ENCODE data around the gene DRAP1. TPM values are rescaled to one million over a fixed set of nuclear protein-coding genes. Genes with fewer than 3 reads are reported as not detected.

DRAP1 gene
- total RNA-seq, 1 donor from 2014 or later, result 59.2 TPM

GRCh38 chr11:65880027-65880426, 39.2 kb upstream of the DRAP1 start:
- Histone ChIP-seq H3K4me1 (peaks cover 10% of the 10 kb centered on the region), H3K9me3 (no peaks in the 10 kb centered on the region), H3K36me3 (peaks cover 0 to 25% of the 10 kb centered on the region in 2 donors), H3K4me3 (no peak overlapping the region), H3K27me3 (no peaks in the 10 kb centered on the region), H3K27ac (no peak overlapping the region)
- intact Hi-C loops (cut with DNase I), result loop anchor here (5.0 kb wide), 1 partner anchor 37 kb away; the partner anchor contains the start of genes C11orf68 and DRAP1
- DNase-seq (ENCODE audit: extremely low spot score in 2 of 2), result no peak
- TF ChIP-seq CTCF (IDR thresholded peaks at IDR 0.05), result no peak

GRCh38 chr11:65880844-65881421, 38.3 kb upstream of the DRAP1 start:
- TF ChIP-seq POLR2A (IDR thresholded peaks at IDR 0.05), result no peak
- TF ChIP-seq POLR2AphosphoS5 (IDR thresholded peaks at IDR 0.05; ENCODE audit: insufficient read depth in 1 of 2, low read depth in 1 of 2), result no peak
- no peak for TF ChIP-seq CTCF (IDR thresholded peaks at IDR 0.05)
- Histone ChIP-seq H3K4me3 (no peak overlapping the region), H3K27ac (no peak overlapping the region), H3K27me3 (no peaks in the 10 kb centered on the region), H3K9me3 (no peaks in the 10 kb centered on the region), H3K4me1 (peaks cover 16% of the 10 kb centered on the region), H3K36me3 (peaks cover 0 to 27% of the 10 kb centered on the region in 2 donors)
- intact Hi-C loops (cut with DNase I), result loop anchor here (5.0 kb wide), 1 partner anchor 36 kb away; the partner anchor contains the start of genes C11orf68 and DRAP1
- DNase-seq (ENCODE audit: extremely low spot score in 2 of 2), result no peak

DNA sequence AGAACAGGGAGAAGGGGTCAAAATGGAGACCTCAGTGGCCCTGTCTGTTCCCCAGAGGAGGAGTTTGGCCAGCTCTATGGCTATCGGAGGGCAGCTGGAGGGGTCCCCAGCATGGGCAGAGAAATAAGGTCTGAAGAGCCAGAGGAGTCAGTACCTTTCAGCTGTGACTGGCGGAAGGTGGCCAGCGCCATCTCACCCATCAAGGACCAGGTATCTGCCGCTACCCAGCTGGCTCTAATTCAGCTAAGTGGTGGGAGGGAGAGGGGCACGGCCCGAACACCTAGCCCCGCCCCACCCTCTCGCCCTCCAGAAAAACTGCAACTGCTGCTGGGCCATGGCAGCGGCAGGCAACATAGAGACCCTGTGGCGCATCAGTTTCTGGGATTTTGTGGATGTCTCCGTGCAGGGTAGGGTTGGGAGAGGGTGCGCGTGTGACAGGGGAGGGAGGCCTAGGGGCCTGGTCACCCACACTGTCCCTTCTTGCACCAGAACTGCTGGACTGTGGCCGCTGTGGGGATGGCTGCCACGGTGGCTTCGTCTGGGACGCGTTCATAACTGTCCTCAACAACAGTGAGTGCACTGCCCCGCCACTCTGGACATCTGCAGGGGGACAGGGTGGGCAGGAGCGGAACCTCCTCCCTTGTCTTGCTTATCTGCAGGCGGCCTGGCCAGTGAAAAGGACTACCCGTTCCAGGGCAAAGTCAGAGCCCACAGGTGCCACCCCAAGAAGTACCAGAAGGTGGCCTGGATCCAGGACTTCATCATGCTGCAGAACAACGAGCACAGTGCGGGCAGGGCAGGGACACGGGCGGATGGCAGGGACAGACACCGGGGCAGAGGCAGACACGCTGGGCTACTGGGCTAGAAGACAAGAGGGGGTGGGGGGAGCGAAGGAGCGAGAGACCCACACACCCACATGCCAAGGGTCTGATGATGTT, 36.8 kb upstream of the DRAP1 start:
- peaks cover 0 to 37% of the 10 kb centered on the region in 2 donors for H3K36me3 ChIP-seq
- H3K27ac ChIP-seq, result no peak overlapping the region
- H3K9me3 ChIP-seq, result no peaks in the 10 kb centered on the region
- no peak for DNase-seq (ENCODE audit: extremely low spot score in 2 of 2)
- no peaks in the 10 kb centered on the region for H3K27me3 ChIP-seq
- H3K4me1 ChIP-seq, result peaks cover 23% of the 10 kb centered on the region
- H3K4me3 ChIP-seq, result no peak overlapping the region
- TF ChIP-seq POLR2AphosphoS5 (IDR thresholded peaks at IDR 0.05; ENCODE audit: insufficient read depth in 1 of 2, low read depth in 1 of 2), result no peak
- no peak for TF ChIP-seq CTCF (IDR thresholded peaks at IDR 0.05)
- TF ChIP-seq POLR2A (IDR thresholded peaks at IDR 0.05), result no peak
- intact Hi-C loops (cut with DNase I), result loop anchor here (5.0 kb wide), 1 partner anchor 35 kb away; the partner anchor contains the start of genes C11orf68 and DRAP1

- intact Hi-C loops (cut with DNase I), result loop anchor here (5.0 kb wide), 1 partner anchor 34 kb away; the partner anchor contains the start of genes C11orf68 and DRAP1
- Histone ChIP-seq H3K27me3 (no peaks in the 10 kb centered on the region), H3K4me3 (no peak overlapping the region), H3K4me1 (peaks cover 30% of the 10 kb centered on the region), H3K9me3 (no peaks in the 10 kb centered on the region), H3K36me3 (peaks cover 0 to 37% of the 10 kb centered on the region in 2 donors), H3K27ac (no peak overlapping the region)
- TF ChIP-seq POLR2AphosphoS5 (IDR thresholded peaks at IDR 0.05; ENCODE audit: insufficient read depth in 1 of 2, low read depth in 1 of 2) (no peak), CTCF (IDR thresholded peaks at IDR 0.05) (no peak), POLR2A (IDR thresholded peaks at IDR 0.05) (no peak)
- DNase-seq (ENCODE audit: extremely low spot score in 2 of 2), result no peak
These were observed 36.0 kb upstream of the DRAP1 start for GRCh38 chr11:65883058-65883761.
